Liver (tissue), 9 donors: ENCODE results near the gene ATG10. TPM values are rescaled to one million over a fixed set of nuclear protein-coding genes. Genes with fewer than 3 reads are reported as not detected.

Experiments
- DNase-seq: peaks from one replicate; pipeline ENCODE4 v3.0.0-alpha.2; 2017; ENCODE audit warnings: low spot score
- H3K27ac ChIP-seq, 2 donors: one replicate each; pipeline ENCODE4 v1.7.0; 2013; ENCODE audit warnings: inconsistent platforms in 2 of 2, low read length in 2 of 2, control low read depth in 1 of 2, low read depth in 1 of 2, mild to moderate bottlenecking in 1 of 2
- H3K27me3 ChIP-seq, 4 donors: one replicate each; pipeline versions ENCODE4 v1.6.1 to v1.7.0; 2013; ENCODE audit warnings: low read length in 3 of 4, inconsistent platforms in 1 of 4, mild to moderate bottlenecking in 1 of 4, moderate library complexity in 1 of 4; ENCODE audit not compliant: control insufficient read depth in 4 of 4, insufficient read depth in 4 of 4
- H3K36me3 ChIP-seq, 4 donors: one replicate each; pipeline versions ENCODE4 v1.6.1 to v1.7.0; 2013; ENCODE audit warnings: low read length in 3 of 4, mild to moderate bottlenecking in 3 of 4, low read depth in 1 of 4, moderate library complexity in 1 of 4; ENCODE audit not compliant: control insufficient read depth in 4 of 4, insufficient read depth in 3 of 4
- H3K4me1 ChIP-seq, 4 donors: one replicate each; pipeline versions ENCODE4 v1.6.1 to v1.7.0; 2013; ENCODE audit warnings: low read length in 3 of 4, mild to moderate bottlenecking in 3 of 4, moderate library complexity in 1 of 4; ENCODE audit not compliant: control insufficient read depth in 4 of 4, insufficient read depth in 4 of 4
- H3K4me3 ChIP-seq, 3 donors: one replicate each; pipeline versions ENCODE4 v1.6.1 to v1.7.0; 2013; ENCODE audit warnings: low read length in 3 of 3, control low read depth in 1 of 3, low read depth in 1 of 3, mild to moderate bottlenecking in 1 of 3
- H3K9ac ChIP-seq, 2 donors: one replicate each; pipeline ENCODE4 v1.7.0; 2013; ENCODE audit warnings: low read length in 2 of 2, mild to moderate bottlenecking in 2 of 2, moderate library complexity in 2 of 2, control low read depth in 1 of 2, low read depth in 1 of 2
- H3K9me3 ChIP-seq, 4 donors: one replicate each; pipeline versions ENCODE4 v1.6.1 to v1.7.0; 2013; ENCODE audit warnings: low read length in 3 of 4; ENCODE audit not compliant: control insufficient read depth in 4 of 4
- EGR1 ChIP-seq, 2 donors: IDR thresholded peaks; 2 replicates each; pipeline ENCODE4 v1.6.1; 2016 to 2018; ENCODE audit warnings: antibody characterized with exemption in 2 of 2, low read depth in 2 of 2
- FOXA1 ChIP-seq: IDR thresholded peaks from 2 replicates; pipeline ENCODE4 v1.6.1; 2016; ENCODE audit warnings: antibody characterized with exemption
- FOXA2 ChIP-seq: IDR thresholded peaks from 2 replicates; pipeline ENCODE4 v1.6.1; 2016; ENCODE audit warnings: antibody characterized with exemption
- GABPA ChIP-seq, 2 donors: IDR thresholded peaks in 1 of 2; conservative IDR thresholded peaks in 1 of 2; 2 replicates each; pipeline ENCODE4 v1.6.1; 2016; ENCODE audit warnings: antibody characterized with exemption in 2 of 2, mild to moderate bottlenecking in 1 of 2, moderate library complexity in 1 of 2
- HNF4A ChIP-seq, 2 donors: conservative IDR thresholded peaks; 2 replicates each; pipeline ENCODE4 v1.6.1; 2016; ENCODE audit warnings: antibody characterized with exemption in 2 of 2, mild to moderate bottlenecking in 2 of 2
- HNF4G ChIP-seq: IDR thresholded peaks from 2 replicates; pipeline ENCODE4 v1.6.1; 2016; ENCODE audit warnings: antibody characterized with exemption
- JUND ChIP-seq, 2 donors: IDR thresholded peaks; 2 replicates each; pipeline ENCODE4 v1.6.1; 2016; ENCODE audit warnings: antibody characterized with exemption in 2 of 2
- NR2F2 ChIP-seq: IDR thresholded peaks from 2 replicates; pipeline ENCODE4 v1.6.1; 2016; ENCODE audit warnings: antibody characterized with exemption
- RAD21 ChIP-seq, 2 donors: IDR thresholded peaks; 2 replicates each; pipeline ENCODE4 v1.6.1; 2016; ENCODE audit warnings: antibody characterized with exemption in 2 of 2, mild to moderate bottlenecking in 2 of 2
- RXRA ChIP-seq, 2 donors: IDR thresholded peaks; 2 replicates each; pipeline ENCODE4 v1.6.1; 2017 to 2018; ENCODE audit warnings: antibody characterized with exemption in 2 of 2, mild to moderate bottlenecking in 1 of 2
- SP1 ChIP-seq: IDR thresholded peaks from 2 replicates; pipeline ENCODE4 v1.6.1; 2018; ENCODE audit warnings: antibody characterized with exemption, mild to moderate bottlenecking
- TAF1 ChIP-seq: conservative IDR thresholded peaks from 2 replicates; pipeline ENCODE4 v1.6.1; 2016; ENCODE audit warnings: antibody characterized with exemption, mild to moderate bottlenecking
- YY1 ChIP-seq: IDR thresholded peaks from 2 replicates; pipeline ENCODE4 v1.6.1; 2016; ENCODE audit warnings: antibody characterized with exemption, mild to moderate bottlenecking
- WGBS: extraction: QIAGEN DNeasy Blood & Tissue Kit; methylation state at CpG from one replicate; pipeline ENCODE4 v1.1.7; 2013; 5-methylcytosine and 5-hydroxymethylcytosine counted together
- polyA plus RNA-seq, 2 donors: library from polyadenylated mRNA; stranded (reverse) in 1 of 2; unstranded in 1 of 2; fragments of 200-250 nt in 1 of 2; fragments of >200 nt in 1 of 2; fragmentation: Nextera tagmentation in 1 of 2; extraction: Ambion mirVana in 1 of 2; gene quantifications; one replicate each; pipeline versions ENCODE4 v1.2.1 to v1.2.3, GENCODE V29; 2013 to 2015
- total RNA-seq, 2 donors: library from RNA; depleted of rRNA; stranded (reverse); fragments of >200 nt; gene quantifications; one replicate each; pipeline ENCODE4 v1.2.3, GENCODE V29; 2014
- TF ChIP-seq, protein P1 (sequence below): IDR thresholded peaks from 2 replicates; pipeline ENCODE4 v1.6.1; 2016; ENCODE audit warnings: antibody characterized with exemption, mild to moderate bottlenecking
- TF ChIP-seq, protein P2 (sequence below): IDR thresholded peaks from 2 replicates; pipeline ENCODE4 v1.6.1; 2016; ENCODE audit warnings: antibody characterized with exemption
- TF ChIP-seq, protein P3 (sequence below): fragments of 150-350 bp; IDR thresholded peaks from 2 replicates; pipeline ENCODE4 v1.5.1; 2017; ENCODE audit warnings: improper control_type of control experiment, low read depth, low read length; ENCODE audit not compliant: missing input control
- TF ChIP-seq, protein P4 (sequence below): IDR thresholded peaks from 2 replicates; pipeline ENCODE4 v1.6.1; 2016; ENCODE audit warnings: antibody characterized with exemption
- TF ChIP-seq, protein P5 (sequence below): IDR thresholded peaks from 2 replicates; pipeline ENCODE4 v1.6.1; 2016; ENCODE audit warnings: antibody characterized with exemption
- donor health status: healthy.
- donor health status: healthy.
- donor health status: healthy.
- donor health status: healthy.
- donor health status: healthy.

ATG10 gene
- total and polyA plus RNA-seq, 4 donors = 3.1 to 7.8 (median 7.4) TPM

DNA sequence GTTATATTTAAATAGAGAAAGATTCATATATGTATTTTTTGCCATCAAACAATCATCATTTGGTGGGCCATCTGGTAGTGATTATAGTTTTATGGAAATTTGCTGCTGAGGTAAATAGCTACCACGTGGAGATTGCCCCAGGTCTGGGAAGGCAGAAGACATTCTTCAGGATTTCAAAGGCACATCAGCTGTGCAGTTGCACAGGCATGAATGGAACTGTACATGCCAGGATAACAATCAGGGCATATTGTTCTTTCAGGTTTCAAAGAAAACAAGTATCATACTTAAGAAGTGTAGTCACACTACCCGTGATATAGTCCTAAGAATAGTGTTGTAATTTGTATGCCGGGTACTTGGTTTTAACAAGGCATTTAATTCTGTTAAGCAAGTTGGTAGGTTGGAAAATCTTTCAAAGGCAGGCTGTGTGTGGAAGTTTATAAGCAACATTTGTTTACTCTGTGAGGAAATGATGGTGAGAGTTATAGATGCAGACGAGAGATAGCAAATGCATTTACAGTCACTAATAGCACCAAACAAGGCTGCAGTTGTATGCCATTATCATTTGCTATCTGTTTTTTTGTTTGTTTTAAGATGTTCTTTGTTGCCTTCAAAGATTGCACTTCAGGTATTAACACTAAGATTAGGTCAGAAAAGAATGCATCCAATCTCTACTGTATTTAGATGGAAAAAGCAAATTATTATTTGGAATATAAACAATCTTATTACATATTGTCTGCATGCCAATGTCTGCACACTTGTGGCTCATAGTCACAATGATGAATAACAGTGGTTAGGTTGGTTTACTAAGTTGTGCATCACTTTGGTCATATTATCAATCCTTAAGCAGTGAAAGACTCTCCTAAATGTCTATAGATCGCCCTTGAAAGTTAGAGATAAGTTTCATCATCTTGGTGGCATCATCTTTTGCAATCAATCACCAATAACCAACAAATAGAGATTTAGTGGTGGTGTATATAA is 251.1 kb downstream of the ATG10 start:
- no peak overlapping the region for H3K27ac ChIP-seq
- TF ChIP-seq FOXA2 = no peak
- TF ChIP-seq, protein P1, sequence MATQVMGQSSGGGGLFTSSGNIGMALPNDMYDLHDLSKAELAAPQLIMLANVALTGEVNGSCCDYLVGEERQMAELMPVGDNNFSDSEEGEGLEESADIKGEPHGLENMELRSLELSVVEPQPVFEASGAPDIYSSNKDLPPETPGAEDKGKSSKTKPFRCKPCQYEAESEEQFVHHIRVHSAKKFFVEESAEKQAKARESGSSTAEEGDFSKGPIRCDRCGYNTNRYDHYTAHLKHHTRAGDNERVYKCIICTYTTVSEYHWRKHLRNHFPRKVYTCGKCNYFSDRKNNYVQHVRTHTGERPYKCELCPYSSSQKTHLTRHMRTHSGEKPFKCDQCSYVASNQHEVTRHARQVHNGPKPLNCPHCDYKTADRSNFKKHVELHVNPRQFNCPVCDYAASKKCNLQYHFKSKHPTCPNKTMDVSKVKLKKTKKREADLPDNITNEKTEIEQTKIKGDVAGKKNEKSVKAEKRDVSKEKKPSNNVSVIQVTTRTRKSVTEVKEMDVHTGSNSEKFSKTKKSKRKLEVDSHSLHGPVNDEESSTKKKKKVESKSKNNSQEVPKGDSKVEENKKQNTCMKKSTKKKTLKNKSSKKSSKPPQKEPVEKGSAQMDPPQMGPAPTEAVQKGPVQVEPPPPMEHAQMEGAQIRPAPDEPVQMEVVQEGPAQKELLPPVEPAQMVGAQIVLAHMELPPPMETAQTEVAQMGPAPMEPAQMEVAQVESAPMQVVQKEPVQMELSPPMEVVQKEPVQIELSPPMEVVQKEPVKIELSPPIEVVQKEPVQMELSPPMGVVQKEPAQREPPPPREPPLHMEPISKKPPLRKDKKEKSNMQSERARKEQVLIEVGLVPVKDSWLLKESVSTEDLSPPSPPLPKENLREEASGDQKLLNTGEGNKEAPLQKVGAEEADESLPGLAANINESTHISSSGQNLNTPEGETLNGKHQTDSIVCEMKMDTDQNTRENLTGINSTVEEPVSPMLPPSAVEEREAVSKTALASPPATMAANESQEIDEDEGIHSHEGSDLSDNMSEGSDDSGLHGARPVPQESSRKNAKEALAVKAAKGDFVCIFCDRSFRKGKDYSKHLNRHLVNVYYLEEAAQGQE = no peak
- TF ChIP-seq, protein P2, sequence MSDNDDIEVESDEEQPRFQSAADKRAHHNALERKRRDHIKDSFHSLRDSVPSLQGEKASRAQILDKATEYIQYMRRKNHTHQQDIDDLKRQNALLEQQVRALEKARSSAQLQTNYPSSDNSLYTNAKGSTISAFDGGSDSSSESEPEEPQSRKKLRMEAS = no peak
- TF ChIP-seq JUND (IDR thresholded peaks at IDR 0.05) = no peak
- TF ChIP-seq HNF4A (conservative IDR thresholded peaks at IDR 0.05) = no peak
- TF ChIP-seq, protein P3, sequence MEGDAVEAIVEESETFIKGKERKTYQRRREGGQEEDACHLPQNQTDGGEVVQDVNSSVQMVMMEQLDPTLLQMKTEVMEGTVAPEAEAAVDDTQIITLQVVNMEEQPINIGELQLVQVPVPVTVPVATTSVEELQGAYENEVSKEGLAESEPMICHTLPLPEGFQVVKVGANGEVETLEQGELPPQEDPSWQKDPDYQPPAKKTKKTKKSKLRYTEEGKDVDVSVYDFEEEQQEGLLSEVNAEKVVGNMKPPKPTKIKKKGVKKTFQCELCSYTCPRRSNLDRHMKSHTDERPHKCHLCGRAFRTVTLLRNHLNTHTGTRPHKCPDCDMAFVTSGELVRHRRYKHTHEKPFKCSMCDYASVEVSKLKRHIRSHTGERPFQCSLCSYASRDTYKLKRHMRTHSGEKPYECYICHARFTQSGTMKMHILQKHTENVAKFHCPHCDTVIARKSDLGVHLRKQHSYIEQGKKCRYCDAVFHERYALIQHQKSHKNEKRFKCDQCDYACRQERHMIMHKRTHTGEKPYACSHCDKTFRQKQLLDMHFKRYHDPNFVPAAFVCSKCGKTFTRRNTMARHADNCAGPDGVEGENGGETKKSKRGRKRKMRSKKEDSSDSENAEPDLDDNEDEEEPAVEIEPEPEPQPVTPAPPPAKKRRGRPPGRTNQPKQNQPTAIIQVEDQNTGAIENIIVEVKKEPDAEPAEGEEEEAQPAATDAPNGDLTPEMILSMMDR = no peak
- TF ChIP-seq RAD21 (IDR thresholded peaks at IDR 0.05) = no peak
- no peak for TF ChIP-seq RXRA (IDR thresholded peaks at IDR 0.05)
- TF ChIP-seq, protein P4, sequence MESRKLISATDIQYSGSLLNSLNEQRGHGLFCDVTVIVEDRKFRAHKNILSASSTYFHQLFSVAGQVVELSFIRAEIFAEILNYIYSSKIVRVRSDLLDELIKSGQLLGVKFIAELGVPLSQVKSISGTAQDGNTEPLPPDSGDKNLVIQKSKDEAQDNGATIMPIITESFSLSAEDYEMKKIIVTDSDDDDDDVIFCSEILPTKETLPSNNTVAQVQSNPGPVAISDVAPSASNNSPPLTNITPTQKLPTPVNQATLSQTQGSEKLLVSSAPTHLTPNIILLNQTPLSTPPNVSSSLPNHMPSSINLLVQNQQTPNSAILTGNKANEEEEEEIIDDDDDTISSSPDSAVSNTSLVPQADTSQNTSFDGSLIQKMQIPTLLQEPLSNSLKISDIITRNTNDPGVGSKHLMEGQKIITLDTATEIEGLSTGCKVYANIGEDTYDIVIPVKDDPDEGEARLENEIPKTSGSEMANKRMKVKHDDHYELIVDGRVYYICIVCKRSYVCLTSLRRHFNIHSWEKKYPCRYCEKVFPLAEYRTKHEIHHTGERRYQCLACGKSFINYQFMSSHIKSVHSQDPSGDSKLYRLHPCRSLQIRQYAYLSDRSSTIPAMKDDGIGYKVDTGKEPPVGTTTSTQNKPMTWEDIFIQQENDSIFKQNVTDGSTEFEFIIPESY = no peak
- no peak for TF ChIP-seq SP1
- TF ChIP-seq, protein P5, sequence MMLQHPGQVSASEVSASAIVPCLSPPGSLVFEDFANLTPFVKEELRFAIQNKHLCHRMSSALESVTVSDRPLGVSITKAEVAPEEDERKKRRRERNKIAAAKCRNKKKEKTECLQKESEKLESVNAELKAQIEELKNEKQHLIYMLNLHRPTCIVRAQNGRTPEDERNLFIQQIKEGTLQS = no peak
- no peak for TF ChIP-seq EGR1 (IDR thresholded peaks at IDR 0.05; ENCODE audit: low read depth in 2 of 2)
- TF ChIP-seq HNF4G = no peak
- no peak for TF ChIP-seq TAF1
- TF ChIP-seq FOXA1 = no peak
- no peak for TF ChIP-seq GABPA (IDR thresholded peaks at IDR 0.05 in 1 of 2, conservative IDR thresholded peaks at IDR 0.05 in 1 of 2)
- no peak for TF ChIP-seq NR2F2
- no peak for TF ChIP-seq YY1
- no peak overlapping the region for H3K4me3 ChIP-seq
- DNase-seq = no peak
- H3K9ac ChIP-seq = no peak overlapping the region
- H3K4me1 ChIP-seq = no peaks in the 10 kb centered on the region
- 84% methylated on average over 5 of the region's 5 CpGs for WGBS
- H3K27me3 ChIP-seq = no peaks in the 10 kb centered on the region
- no peaks in the 10 kb centered on the region for H3K9me3 ChIP-seq
- H3K36me3 ChIP-seq = no peaks in the 10 kb centered on the region
